ENCODE results near the gene IDH3A.

DNA sequence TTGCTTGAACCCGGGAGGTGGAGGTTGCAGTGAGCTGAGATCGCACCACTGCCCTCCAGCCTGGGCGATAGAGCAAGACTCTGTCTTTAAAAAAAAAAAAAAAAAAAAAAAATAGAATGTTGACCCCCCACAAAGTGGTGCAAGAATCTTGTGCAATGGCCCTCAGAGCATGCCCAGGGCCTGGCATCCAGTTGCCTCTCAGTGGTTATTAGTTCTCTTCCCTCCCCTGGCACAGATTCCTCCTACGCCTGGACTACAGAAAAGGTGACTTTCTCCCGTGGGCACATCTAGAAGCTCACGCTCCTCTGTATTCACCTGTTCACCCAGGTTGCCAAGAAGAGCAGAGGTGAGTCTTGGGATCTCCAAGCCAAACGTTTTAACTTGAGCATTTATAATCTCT lies 48.5 kb downstream of the IDH3A start:
- TF ChIP-seq POLR2A (IDR thresholded peaks at IDR 0.05; ENCODE audit: low read depth, low read length) (no peak), POLR2AphosphoS5 (IDR thresholded peaks at IDR 0.05; ENCODE audit: low read depth, low read length) (no peak), TAF1 (IDR thresholded peaks at IDR 0.05; ENCODE audit: borderline replicate concordance, low read depth, low read length) (no peak)

Measured in GM12892 (cell line).